Measurements from ENCODE around the gene COG1. TPM values are rescaled to one million over a fixed set of nuclear protein-coding genes. Genes with fewer than 3 reads are reported as not detected.

The COG1 gene
- total and polyA plus RNA-seq, 4 donors: 6.9 to 16.5 (median 12.0) TPM

DNA sequence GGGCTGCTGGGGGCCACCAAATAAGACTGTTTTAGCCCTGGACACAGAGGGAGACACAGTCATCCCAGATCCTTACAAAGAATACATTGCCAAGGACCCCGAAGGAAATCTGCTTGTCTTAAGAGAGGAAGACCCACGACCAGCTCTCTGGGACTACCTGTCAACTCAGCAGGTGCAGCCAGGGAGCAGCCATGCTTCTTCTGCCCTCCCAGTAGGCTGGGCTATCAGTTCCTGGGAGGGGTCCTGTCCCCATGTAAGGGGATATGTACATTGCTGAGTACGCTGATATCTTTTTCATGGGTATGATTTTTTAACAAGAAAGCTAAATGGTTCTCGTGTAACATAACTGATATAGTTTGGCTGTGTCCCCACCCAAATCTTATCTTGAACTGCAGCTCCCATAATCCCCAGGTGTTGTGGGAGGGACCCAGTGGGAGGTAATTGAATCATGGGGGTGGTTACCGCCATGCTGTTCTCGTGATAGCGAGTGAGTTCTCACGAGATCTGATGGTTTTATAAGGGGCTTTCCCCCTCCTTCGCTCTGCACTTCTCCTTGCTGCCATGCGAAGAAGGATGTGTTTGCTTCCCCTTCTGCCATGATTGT lies 16.8 kb upstream of the COG1 start:
- DNase-seq (ENCODE audit: low spot score): no peak
- H3K4me1 ChIP-seq (ENCODE audit: control insufficient read depth in 4 of 4, insufficient read depth in 4 of 4, low read length in 3 of 4): no peaks in the 10 kb centered on the region
- no peak for TF ChIP-seq FOXA1 (IDR thresholded peaks at IDR 0.05)
- TF ChIP-seq, protein P1, sequence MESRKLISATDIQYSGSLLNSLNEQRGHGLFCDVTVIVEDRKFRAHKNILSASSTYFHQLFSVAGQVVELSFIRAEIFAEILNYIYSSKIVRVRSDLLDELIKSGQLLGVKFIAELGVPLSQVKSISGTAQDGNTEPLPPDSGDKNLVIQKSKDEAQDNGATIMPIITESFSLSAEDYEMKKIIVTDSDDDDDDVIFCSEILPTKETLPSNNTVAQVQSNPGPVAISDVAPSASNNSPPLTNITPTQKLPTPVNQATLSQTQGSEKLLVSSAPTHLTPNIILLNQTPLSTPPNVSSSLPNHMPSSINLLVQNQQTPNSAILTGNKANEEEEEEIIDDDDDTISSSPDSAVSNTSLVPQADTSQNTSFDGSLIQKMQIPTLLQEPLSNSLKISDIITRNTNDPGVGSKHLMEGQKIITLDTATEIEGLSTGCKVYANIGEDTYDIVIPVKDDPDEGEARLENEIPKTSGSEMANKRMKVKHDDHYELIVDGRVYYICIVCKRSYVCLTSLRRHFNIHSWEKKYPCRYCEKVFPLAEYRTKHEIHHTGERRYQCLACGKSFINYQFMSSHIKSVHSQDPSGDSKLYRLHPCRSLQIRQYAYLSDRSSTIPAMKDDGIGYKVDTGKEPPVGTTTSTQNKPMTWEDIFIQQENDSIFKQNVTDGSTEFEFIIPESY (IDR thresholded peaks at IDR 0.05): no peak
- TF ChIP-seq SP1 (IDR thresholded peaks at IDR 0.05): no peak
- TF ChIP-seq MAX (IDR thresholded peaks at IDR 0.05): no peak
- no peak for TF ChIP-seq HNF4A (conservative IDR thresholded peaks at IDR 0.05)
- no peak for TF ChIP-seq TAF1 (conservative IDR thresholded peaks at IDR 0.05)
- no peak for TF ChIP-seq JUND (IDR thresholded peaks at IDR 0.05)
- TF ChIP-seq FOXA2 (IDR thresholded peaks at IDR 0.05): no peak
- TF ChIP-seq RXRA (IDR thresholded peaks at IDR 0.05): no peak
- no peak for TF ChIP-seq YY1 (IDR thresholded peaks at IDR 0.05)
- no peak for TF ChIP-seq RAD21 (IDR thresholded peaks at IDR 0.05)
- no peaks in the 10 kb centered on the region for H3K27me3 ChIP-seq (ENCODE audit: control insufficient read depth in 4 of 4, insufficient read depth in 4 of 4, low read length in 3 of 4)
- no peaks in the 10 kb centered on the region for H3K36me3 ChIP-seq (ENCODE audit: control insufficient read depth in 4 of 4, insufficient read depth in 3 of 4, low read depth in 1 of 4, low read length in 3 of 4)
- 94% methylated on average over 10 of the region's 10 CpGs for WGBS
- H3K27ac ChIP-seq (ENCODE audit: low read depth in 1 of 2, low read length in 2 of 2): no peak overlapping the region
- no peak overlapping the region for H3K4me3 ChIP-seq (ENCODE audit: low read depth in 1 of 3, low read length in 3 of 3)
- H3K9me3 ChIP-seq (ENCODE audit: control insufficient read depth in 4 of 4, low read length in 3 of 4): no peaks in the 10 kb centered on the region
- no peak overlapping the region for H3K9ac ChIP-seq (ENCODE audit: low read depth in 1 of 2, low read length in 2 of 2)

GRCh38 chr17:73179387-73179786 lies 13.5 kb upstream of the COG1 start:
- Histone ChIP-seq H3K4me3 (ENCODE audit: low read depth in 1 of 3, low read length in 3 of 3) (no peak overlapping the region), H3K4me1 (ENCODE audit: control insufficient read depth in 4 of 4, insufficient read depth in 4 of 4, low read length in 3 of 4) (peaks cover 0 to 3% (median 0%) of the 10 kb centered on the region in 4 donors), H3K27ac (ENCODE audit: low read depth in 1 of 2, low read length in 2 of 2) (no peak overlapping the region), H3K9ac (ENCODE audit: low read depth in 1 of 2, low read length in 2 of 2) (no peak overlapping the region), H3K9me3 (ENCODE audit: control insufficient read depth in 4 of 4, low read length in 3 of 4) (no peaks in the 10 kb centered on the region), H3K27me3 (ENCODE audit: control insufficient read depth in 4 of 4, insufficient read depth in 4 of 4, low read length in 3 of 4) (no peaks in the 10 kb centered on the region), H3K36me3 (ENCODE audit: control insufficient read depth in 4 of 4, insufficient read depth in 3 of 4, low read depth in 1 of 4, low read length in 3 of 4) (no peaks in the 10 kb centered on the region)
- 77% methylated on average over 5 of the region's 5 CpGs for WGBS
- no peak for DNase-seq (ENCODE audit: low spot score)
- no peak for TF ChIP-seq RAD21 (IDR thresholded peaks at IDR 0.05)
- TF ChIP-seq, protein P2, sequence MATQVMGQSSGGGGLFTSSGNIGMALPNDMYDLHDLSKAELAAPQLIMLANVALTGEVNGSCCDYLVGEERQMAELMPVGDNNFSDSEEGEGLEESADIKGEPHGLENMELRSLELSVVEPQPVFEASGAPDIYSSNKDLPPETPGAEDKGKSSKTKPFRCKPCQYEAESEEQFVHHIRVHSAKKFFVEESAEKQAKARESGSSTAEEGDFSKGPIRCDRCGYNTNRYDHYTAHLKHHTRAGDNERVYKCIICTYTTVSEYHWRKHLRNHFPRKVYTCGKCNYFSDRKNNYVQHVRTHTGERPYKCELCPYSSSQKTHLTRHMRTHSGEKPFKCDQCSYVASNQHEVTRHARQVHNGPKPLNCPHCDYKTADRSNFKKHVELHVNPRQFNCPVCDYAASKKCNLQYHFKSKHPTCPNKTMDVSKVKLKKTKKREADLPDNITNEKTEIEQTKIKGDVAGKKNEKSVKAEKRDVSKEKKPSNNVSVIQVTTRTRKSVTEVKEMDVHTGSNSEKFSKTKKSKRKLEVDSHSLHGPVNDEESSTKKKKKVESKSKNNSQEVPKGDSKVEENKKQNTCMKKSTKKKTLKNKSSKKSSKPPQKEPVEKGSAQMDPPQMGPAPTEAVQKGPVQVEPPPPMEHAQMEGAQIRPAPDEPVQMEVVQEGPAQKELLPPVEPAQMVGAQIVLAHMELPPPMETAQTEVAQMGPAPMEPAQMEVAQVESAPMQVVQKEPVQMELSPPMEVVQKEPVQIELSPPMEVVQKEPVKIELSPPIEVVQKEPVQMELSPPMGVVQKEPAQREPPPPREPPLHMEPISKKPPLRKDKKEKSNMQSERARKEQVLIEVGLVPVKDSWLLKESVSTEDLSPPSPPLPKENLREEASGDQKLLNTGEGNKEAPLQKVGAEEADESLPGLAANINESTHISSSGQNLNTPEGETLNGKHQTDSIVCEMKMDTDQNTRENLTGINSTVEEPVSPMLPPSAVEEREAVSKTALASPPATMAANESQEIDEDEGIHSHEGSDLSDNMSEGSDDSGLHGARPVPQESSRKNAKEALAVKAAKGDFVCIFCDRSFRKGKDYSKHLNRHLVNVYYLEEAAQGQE (IDR thresholded peaks at IDR 0.05): no peak
- no peak for TF ChIP-seq GABPA (IDR thresholded peaks at IDR 0.05 in 1 of 2, conservative IDR thresholded peaks at IDR 0.05 in 1 of 2)
- no peak for TF ChIP-seq ATF3 (IDR thresholded peaks at IDR 0.05)
- TF ChIP-seq NR2F2 (IDR thresholded peaks at IDR 0.05): no peak
- TF ChIP-seq RXRA (IDR thresholded peaks at IDR 0.05): no peak
- TF ChIP-seq, protein P3, sequence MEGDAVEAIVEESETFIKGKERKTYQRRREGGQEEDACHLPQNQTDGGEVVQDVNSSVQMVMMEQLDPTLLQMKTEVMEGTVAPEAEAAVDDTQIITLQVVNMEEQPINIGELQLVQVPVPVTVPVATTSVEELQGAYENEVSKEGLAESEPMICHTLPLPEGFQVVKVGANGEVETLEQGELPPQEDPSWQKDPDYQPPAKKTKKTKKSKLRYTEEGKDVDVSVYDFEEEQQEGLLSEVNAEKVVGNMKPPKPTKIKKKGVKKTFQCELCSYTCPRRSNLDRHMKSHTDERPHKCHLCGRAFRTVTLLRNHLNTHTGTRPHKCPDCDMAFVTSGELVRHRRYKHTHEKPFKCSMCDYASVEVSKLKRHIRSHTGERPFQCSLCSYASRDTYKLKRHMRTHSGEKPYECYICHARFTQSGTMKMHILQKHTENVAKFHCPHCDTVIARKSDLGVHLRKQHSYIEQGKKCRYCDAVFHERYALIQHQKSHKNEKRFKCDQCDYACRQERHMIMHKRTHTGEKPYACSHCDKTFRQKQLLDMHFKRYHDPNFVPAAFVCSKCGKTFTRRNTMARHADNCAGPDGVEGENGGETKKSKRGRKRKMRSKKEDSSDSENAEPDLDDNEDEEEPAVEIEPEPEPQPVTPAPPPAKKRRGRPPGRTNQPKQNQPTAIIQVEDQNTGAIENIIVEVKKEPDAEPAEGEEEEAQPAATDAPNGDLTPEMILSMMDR (IDR thresholded peaks at IDR 0.05; ENCODE audit: low read depth, low read length, missing input control): no peak
- TF ChIP-seq FOXA1 (IDR thresholded peaks at IDR 0.05): no peak
- no peak for TF ChIP-seq FOXA2 (IDR thresholded peaks at IDR 0.05)
- no peak for TF ChIP-seq HNF4G (IDR thresholded peaks at IDR 0.05)
- TF ChIP-seq TAF1 (conservative IDR thresholded peaks at IDR 0.05): no peak
- TF ChIP-seq JUND (IDR thresholded peaks at IDR 0.05): no peak
- TF ChIP-seq SP1 (IDR thresholded peaks at IDR 0.05): no peak
- TF ChIP-seq YY1 (IDR thresholded peaks at IDR 0.05): no peak
- TF ChIP-seq HNF4A (conservative IDR thresholded peaks at IDR 0.05): no peak

Data from liver (tissue), 9 donors.